ENCODE data around the gene PIEZO2.
"Not testable (repeated sequence)": the region's sequence is repeated elsewhere in the genome, so short reads cannot be mapped to it uniquely, and the experiment has no call there.

Gene PIEZO2

DNA sequence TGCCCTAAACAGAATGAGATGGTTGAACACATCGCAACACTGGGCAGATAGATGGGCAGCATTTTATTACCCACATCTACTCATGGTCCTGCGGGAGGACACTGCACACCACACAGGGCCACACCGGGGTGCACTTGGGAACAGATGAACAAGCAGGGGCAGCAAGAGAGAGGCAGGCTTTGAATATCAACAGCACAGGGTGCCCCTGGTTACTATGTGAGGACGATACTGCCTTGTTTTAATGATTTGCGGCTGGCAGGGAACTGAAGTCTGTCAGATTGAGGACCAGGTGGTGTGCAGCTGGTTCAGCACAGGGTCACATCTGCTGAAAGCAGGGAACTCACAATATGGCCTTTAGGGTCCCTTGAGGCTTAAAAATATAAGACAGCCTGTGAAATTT, 195.7 kb downstream of the PIEZO2 start:
- no peak for DNase-seq

GRCh38 chr18:10951631-10952544, 197.5 kb downstream of the PIEZO2 start:
- no peak for DNase-seq

DNA sequence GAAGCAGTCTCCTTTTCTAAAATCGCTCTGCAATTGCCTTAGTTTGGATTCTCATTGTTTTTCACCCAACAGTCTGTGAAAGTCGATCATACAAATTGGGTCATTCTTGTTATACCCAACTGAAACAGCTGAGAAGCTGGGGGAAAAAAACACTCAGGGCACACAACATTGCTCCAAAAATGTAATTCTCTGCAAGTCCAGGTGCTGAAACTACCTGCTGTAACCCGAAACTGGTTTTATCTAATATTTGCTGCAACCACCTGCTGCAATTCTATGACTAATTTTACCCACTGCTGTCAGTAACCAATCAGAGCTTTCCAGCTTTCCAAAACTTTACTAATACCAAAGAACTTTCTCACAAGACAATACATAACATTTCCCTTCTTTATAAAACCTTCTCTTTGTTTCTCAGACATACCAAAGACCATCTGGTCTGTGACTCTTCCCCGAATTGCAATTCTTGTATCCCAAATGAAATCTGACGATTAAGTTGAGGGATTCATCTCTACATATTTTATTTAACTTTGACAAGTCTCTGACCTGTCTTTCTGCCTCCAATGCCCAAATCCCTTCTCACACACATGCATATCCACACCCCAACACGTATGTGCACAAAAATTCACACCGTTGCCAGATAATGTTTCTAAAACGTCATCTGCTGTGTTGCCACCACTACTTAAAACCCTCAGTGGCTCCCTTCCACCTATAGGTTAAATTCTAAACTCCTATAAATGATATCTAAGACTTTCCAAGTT, 198.3 kb downstream of the PIEZO2 start:
- DNase-seq = no peak

GRCh38 chr18:10950080-10950875, 199.1 kb downstream of the PIEZO2 start:
- DNase-seq = no peak

- no peak for DNase-seq
Measured at GRCh38 chr18:10949655-10950054, 199.7 kb downstream of the PIEZO2 start.

DNA sequence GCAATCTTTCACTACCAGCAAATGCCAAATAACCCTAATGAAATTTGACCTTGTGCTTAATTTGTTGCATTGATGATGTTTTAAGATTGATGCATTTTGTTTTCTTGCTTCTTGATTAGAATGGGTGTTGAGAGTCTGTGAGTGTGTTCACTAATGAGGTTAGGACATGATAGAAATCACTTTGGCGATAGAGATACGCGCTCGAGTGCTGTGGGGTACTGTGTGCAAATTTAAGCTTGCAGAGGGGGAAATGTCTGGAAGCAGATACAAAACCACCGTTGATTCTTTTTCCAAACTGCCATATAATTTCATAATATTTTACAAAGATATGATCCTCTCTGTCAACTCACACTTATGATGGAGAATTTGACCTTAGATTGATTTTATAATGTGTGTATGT, 200.9 kb downstream of the PIEZO2 start:
- DNase-seq = no peak

GRCh38 chr18:10946058-10946457, 203.3 kb downstream of the PIEZO2 start:
- no peak for DNase-seq

- DNase-seq = no peak
Measured at GRCh38 chr18:10942998-10943397, 206.4 kb downstream of the PIEZO2 start.

GRCh38 chr18:10939822-10940221, 209.5 kb downstream of the PIEZO2 start:
- DNase-seq = no peak

- no peak for DNase-seq
Measured at GRCh38 chr18:10937743-10938640, 211.4 kb downstream of the PIEZO2 start.

DNA sequence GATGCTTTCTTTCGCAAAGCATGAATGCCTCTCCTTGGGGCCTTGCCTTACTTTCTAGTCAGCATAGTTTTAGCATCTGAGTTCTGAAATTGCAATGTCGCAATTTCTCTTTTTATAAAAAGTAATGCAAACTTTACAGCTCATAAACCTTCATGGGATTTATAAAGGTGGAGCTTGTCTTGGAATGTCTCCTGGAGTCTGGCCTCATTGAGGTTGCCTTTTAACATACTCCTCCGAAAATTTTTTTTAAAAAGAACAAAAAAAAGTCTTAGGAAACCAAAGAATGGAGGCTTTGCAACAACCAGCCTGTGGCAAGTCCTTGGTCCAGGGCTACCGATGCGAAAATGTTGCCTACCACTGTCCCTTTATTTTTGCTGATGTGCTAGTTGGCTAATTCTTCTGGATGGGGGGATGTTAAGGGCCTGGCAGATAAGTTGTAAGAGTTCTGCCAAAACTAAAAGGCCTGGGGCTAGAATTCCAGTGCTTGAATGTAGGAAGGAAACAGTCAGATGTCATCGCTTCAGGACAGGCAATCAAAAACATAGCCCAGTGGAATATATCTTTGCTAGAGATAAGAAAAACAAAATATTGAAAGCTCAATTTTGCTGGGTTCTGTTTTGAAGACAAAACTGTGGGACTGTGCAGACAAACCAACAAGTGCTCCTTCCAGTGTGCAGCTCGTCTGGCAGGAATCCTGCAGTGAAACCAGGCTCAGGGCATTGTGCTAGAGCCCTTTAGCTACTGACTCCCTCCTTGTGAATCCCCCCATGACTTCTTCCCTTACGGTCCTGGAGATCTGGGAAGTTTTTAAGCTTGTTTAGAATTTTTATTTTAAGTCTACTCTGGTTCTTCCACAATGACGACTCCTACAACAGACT, 213.0 kb downstream of the PIEZO2 start:
- no peak for DNase-seq

DNA sequence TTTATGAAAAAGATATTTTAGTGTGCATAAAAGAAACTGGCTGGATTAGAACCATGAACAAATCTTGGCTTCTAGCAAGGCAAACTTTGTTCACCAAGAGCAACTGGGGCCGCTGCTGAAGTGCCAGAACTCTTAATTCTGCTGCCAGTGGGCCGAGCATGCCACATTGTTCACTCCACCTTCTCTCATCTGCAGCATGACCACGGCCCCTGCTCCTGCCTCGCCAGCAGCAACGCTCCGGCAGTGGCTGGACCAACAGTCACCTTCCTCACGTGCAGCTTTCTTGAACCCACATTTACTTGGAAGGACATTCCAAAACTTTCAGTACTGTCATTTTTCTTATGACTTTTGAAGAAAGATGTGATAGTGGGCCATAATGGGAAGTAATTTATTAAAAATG, 213.8 kb downstream of the PIEZO2 start:
- no peak for DNase-seq

DNA sequence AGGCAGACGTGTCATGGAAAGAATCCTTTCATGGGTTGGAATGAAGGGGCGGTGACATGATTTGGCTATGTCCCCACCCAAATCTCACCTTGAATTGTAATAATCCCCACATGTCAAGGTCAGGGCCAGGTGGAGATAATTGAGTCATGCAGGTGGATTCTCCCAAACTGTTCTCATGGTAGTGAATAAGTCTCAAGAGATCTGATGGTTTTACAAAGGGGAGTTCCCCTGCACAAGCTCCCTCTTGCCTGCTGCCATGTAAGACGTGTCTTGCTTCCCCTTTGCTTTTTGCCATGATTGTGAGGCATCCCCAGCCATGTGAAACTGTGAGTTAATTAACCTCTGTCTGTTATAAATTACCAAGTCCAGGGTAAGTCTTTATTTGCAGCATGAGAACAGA, 215.7 kb downstream of the PIEZO2 start:
- DNase-seq = not testable (repeated sequence)

DNA sequence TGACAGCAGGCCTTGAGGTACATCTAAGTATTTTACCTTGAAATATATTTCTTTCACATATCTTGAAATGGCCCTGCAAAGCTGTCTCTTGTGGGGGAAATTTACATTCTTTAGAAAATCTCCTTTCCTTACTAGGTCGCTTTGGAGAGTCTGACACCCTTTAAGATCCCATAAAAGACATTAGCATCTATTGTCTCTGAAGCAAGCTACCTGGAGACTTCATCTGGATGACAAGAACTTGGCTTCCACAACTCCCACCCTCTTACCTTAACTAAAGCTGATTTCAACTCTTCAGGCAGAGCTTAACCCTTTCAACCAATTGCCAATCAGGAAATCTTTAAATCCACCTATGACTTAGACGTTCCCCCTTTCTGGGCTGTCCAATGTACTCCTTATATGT, 219.3 kb downstream of the PIEZO2 start:
- no peak for DNase-seq

- DNase-seq = no peak
Measured at GRCh38 chr18:10928772-10929373, 220.5 kb downstream of the PIEZO2 start.

GRCh38 chr18:10928011-10928771, 221.2 kb downstream of the PIEZO2 start:
- no peak for DNase-seq

DNA sequence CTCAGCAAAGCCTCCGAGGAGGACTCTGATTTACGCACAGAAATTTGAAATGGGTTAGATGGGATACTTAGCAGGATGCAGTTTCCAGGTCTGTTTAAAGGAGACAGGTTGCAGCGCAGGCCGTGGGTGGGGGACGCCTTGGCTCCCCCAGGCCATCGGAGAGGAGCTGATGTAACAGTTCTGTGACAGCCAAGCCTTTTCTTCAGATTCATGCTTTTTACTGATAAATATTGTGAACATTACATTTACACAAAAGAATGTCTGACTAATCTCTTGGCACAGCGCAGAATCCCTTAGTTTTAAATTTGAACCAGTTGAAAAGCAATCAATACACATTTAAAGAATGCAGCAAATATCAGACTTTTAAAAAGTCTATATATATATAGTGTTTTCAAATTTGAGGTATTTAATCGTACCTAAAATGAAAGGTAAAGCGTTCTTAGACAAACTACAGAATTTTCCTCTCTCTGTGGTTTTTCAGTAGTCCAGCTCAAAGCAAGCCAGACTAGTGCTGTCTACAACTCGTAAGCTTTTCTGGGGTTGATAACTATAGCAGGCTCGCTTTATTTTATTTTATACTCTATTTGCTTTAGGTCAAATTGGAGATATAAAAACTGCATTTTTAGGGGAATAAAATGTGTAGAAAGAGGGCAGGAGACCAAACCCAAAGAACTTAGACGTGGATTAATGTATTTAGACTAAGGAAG, 221.9 kb downstream of the PIEZO2 start:
- no peak for DNase-seq

DNA sequence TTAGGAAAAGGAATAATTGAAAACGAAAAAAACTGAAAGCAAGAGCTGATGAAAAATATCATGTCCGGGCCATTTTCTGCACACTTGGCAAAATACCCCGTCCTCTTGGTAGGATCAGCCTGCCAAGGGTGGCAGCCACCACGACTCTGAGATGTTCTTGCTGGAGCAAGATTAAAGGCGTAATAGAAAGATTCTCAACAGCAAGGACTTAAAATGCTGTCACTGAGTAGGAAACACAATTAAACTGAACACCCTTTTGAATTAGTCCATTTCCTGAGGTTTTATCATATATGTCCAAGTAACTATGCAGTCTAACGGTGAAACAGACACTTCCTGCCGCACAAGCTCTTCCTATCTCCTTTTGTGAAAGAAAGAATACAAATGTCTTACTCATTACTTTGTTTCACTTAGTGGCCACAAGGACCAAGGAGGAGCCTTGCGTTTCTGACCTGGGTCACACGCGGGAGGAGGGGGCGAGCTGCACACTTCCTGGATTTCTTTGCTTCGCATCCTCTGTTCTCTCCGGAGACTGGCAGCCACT, 222.7 kb downstream of the PIEZO2 start:
- DNase-seq = no peak

- no peak for DNase-seq
Measured at GRCh38 chr18:10924290-10924689, 225.1 kb downstream of the PIEZO2 start.

Data from activated gamma-delta T cell treated with Interleukin-2 at 50 U/mL for 16 hours (primary cell).